ENCODE results near the gene CDC42BPB. TPM values are rescaled to one million over a fixed set of nuclear protein-coding genes. Genes with fewer than 3 reads are reported as not detected.

Gene CDC42BPB
- total RNA-seq, 2 experiments from 2014 or later: 6.4 to 7.4 TPM

DNA sequence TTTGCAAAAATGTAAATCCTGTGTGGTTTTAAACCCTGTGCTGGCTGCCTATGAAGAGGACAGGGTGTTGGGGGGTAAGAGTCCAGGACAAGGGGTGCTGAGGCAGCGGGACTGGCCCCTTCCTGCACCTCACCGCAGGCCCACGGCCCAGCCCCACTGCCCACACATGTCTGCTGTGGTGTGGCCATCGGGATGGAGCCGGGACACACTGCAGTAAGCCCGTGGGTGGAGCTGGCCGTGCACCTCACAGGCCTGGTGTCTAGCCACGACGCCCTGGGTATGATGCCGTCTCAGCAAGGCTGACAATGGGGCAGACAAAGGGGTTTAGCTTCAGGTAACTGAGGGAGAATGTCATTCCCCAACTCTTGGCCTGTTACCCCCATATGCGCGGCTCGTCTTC lies 115.3 kb downstream of the CDC42BPB start:
- Mint-ChIP-seq H3K27ac (no peak overlapping the region), H3K27me3 (no peaks in the 10 kb centered on the region), H3K4me1 (ENCODE audit: low read depth) (peaks cover 6% of the 10 kb centered on the region), H3K4me3 (no peak overlapping the region), H3K36me3 (no peaks in the 10 kb centered on the region), H3K9me3 (no peaks in the 10 kb centered on the region)
- POLR2A ChIA-PET: no interaction called here
- DNase-seq: no peak
- intact Hi-C loops (cut with micrococcal nuclease): no loop called here
- CTCF ChIA-PET: no interaction called here

DNA sequence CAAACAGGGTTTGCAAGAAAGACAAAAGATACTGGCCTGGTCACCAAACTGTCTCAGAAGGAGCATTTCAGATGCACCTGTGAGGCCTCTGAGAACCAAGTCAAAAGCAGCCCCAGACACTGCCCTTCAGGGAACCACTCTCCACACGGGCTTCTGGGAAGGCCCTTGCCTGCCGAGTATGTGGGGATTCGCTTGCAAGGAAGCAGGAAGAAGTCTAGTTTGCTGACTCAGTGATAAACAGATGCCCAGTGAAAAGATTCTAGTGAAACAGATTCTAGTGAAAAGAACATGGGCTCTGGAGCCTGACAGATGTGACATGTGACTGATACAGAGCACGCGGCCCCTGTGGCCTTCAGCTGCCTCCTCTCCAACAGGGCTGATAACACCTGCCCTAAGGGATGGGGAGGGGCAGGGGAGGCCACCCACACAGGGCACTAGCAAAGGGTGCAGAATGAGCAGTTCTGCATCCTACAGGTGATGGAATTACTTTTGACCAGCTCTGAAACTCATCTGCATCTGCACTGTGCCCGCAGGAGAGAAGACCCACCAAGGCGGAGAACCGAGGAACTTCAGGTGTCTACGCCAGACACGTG lies 115.8 kb downstream of the CDC42BPB start:
- Mint-ChIP-seq H3K27me3 (no peaks in the 10 kb centered on the region), H3K4me1 (ENCODE audit: low read depth) (peaks cover 2% of the 10 kb centered on the region), H3K36me3 (no peaks in the 10 kb centered on the region), H3K9me3 (no peaks in the 10 kb centered on the region), H3K4me3 (no peak overlapping the region), H3K27ac (no peak overlapping the region)
- CTCF ChIA-PET: no interaction called here
- POLR2A ChIA-PET: no interaction called here
- intact Hi-C loops (cut with micrococcal nuclease): no loop called here
- DNase-seq: no peak

DNA sequence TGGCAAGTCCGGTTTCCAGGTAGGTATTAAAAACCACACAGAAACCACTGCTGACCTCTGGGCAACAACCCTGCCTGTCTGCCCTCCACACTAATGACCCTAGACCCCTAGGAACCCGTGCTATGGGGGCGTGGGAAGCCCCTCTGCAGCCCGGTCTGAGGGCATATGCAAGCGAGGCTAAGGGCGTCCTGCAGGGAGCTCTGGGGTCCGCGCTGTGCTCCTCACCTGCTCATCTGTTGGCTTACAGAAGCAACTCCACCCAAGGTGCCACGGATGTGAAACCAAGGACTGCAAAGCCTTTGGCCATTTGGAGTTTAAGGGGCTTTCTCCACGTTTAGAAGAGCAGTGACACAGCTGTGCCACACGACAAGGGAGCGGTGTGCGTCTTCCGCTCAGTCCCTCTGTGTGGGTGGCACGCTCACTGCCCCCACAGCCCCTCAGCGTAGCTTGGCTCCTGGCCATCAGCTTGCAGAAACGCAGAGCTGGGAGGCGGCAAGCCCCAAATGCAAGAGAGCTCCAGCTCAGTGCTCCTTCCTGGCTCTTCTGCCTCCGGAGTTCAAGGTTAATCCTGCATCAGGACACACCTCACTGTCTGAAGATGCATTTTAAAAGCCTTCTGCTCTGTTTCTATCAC lies 116.5 kb downstream of the CDC42BPB start:
- Mint-ChIP-seq H3K9me3 (no peaks in the 10 kb centered on the region), H3K4me1 (ENCODE audit: low read depth) (no peaks in the 10 kb centered on the region), H3K4me3 (no peak overlapping the region), H3K36me3 (no peaks in the 10 kb centered on the region), H3K27me3 (no peaks in the 10 kb centered on the region), H3K27ac (no peak overlapping the region)
- intact Hi-C loops (cut with micrococcal nuclease): no loop called here
- DNase-seq: no peak
- ChIA-PET POLR2A (no interaction called here), CTCF (no interaction called here)

DNA sequence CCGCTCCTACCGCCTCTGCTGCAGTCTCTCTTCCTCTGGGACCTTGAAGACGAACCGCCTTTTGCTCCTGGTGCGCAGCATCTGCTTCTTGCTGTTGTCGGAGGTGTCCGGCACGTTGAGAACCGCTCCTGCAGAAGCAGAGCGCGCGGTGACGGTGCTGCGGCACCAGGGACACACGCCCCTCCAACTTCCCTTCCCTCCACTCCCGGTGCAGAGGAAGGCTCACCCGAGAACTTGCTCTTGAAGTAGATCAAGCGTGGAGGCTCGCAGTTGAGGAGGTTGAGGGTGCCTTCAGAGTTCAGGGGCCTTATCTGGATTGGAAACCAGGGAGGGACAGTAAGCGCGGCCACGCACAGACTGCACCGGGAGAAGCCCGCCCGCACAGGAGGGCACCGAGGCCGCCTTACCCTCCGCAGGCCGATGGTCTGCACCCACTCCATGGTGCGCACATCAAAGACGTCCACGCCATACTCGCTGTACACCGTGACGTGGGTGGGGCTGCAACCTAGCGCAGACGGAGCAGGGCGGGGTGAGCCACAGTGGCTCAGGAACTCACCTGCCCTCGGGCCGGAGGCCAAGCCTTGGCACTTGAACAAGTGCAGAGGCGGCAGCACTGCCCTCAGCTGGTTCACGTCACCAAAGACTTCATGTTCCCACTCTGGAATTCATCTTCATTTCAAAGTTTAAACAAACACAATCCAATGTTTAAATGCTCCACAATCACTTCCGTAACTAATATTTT lies 117.4 kb downstream of the CDC42BPB start:
- no peak overlapping the region for H3K4me3 Mint-ChIP-seq
- POLR2A ChIA-PET: no interaction called here

DNA sequence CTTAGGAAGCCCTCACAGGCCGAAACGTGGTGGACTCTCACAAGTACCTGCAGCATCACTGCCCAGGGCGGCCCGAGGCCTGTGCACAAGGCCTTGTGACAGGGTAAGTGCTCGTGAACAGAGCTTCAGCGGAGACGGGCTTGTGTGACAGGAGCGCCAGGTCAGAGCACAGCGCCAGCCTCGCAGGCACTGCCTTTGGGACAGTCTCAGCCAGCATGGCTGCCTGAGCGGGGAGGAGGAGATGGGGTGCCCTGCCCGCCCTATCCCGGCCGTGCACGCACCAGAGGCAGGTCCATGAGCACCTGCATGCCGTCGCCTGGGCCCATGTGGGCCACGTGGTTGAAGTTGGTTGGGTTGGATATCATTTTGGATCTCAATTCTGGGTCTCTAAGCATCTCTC lies 118.0 kb downstream of the CDC42BPB start:
- ChIA-PET POLR2A (no interaction called here), CTCF (interaction anchor here (0.7 kb wide), 1 partner anchor 244 kb away, joined by 3 read pairs; no protein-coding TSS in a partner anchor)
- intact Hi-C loops (cut with micrococcal nuclease): no loop called here
- no peaks in the 10 kb centered on the region for H3K36me3 Mint-ChIP-seq
- H3K27ac Mint-ChIP-seq: no peak overlapping the region
- no peaks in the 10 kb centered on the region for H3K27me3 Mint-ChIP-seq
- no peaks in the 10 kb centered on the region for H3K9me3 Mint-ChIP-seq
- no peak for DNase-seq
- no peaks in the 10 kb centered on the region for H3K4me1 Mint-ChIP-seq (ENCODE audit: low read depth)
- H3K4me3 Mint-ChIP-seq: no peak overlapping the region

More for the DNA sequence above, 117.4 kb downstream of the CDC42BPB start:
- H3K27ac Mint-ChIP-seq: no peak overlapping the region
- H3K9me3 Mint-ChIP-seq: no peaks in the 10 kb centered on the region
- CTCF ChIA-PET: no interaction called here
- H3K4me1 Mint-ChIP-seq (ENCODE audit: low read depth): no peaks in the 10 kb centered on the region
- intact Hi-C loops (cut with micrococcal nuclease): no loop called here
- H3K27me3 Mint-ChIP-seq: no peaks in the 10 kb centered on the region
- no peak for DNase-seq
- no peaks in the 10 kb centered on the region for H3K36me3 Mint-ChIP-seq

DNA sequence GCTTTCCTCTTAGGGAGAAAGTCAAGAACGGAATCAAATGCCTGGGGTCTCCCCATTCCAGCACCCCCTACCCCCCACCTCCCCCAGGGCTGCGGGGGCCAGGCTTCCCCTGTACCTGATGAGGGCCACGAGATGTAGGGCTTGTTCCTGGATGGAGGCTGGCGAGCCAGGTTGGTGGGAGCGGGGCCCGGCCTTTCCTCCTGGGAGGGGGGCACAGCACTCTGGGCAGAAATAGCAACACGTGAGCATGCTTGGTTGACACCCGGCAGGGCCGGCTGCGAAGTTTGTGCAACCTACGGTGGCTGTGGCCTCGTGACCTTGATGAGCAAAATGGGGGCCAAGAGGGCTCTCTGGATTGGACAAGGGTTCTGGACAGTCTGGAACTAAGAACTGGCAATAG lies 119.2 kb downstream of the CDC42BPB start:
- H3K4me3 Mint-ChIP-seq: no peak overlapping the region
- H3K27ac Mint-ChIP-seq: no peak overlapping the region
- intact Hi-C loops (cut with micrococcal nuclease): no loop called here
- no peak for DNase-seq
- no peaks in the 10 kb centered on the region for H3K27me3 Mint-ChIP-seq
- ChIA-PET POLR2A (no interaction called here), CTCF (no interaction called here)
- H3K9me3 Mint-ChIP-seq: no peaks in the 10 kb centered on the region
- no peaks in the 10 kb centered on the region for H3K36me3 Mint-ChIP-seq
- H3K4me1 Mint-ChIP-seq (ENCODE audit: low read depth): no peaks in the 10 kb centered on the region

DNA sequence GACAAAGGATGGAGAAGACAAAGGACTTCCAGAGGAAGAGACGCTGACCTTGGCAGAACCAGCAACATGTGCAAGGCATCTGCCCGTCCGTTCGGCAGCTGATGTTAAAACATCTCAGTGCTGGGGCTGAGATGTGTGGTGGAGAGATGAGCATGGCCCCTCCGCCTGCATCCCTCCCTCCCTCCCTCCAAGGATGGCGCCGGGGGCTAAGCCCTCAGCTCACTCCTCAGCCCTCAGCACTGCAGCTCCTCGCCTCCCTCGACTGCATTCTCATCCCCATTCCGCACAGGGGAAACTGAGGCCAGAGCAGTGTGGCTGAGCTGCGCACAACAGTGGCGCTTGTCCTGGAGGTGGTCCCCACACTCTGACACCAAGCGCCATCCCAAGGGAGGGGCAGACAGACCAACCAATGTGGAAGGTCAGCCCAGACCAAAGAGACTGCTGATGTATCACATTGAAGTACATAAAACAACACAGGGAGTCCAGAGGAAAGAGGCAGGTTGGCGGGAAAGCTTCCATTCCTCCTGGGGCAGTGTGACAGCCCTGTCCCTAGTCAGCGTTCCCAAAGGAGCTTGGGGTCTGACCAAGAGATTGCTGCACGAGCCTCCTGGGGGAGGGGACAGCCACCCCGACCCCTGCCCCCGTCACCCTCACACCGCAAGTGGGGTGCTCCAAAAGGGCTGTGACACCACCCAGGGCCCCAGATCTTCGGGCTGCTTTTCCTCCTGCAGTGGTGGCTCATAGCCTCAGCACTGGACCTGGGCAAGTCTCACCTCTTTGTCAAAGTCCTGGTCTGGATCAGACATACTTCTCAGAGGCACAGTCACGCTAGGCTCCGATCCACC lies 119.8 kb downstream of the CDC42BPB start:
- intact Hi-C loops (cut with micrococcal nuclease): no loop called here
- Mint-ChIP-seq H3K9me3 (no peaks in the 10 kb centered on the region), H3K27ac (no peak overlapping the region), H3K27me3 (no peaks in the 10 kb centered on the region), H3K36me3 (no peaks in the 10 kb centered on the region), H3K4me3 (no peak overlapping the region), H3K4me1 (ENCODE audit: low read depth) (no peaks in the 10 kb centered on the region)
- no peak for DNase-seq
- POLR2A ChIA-PET: no interaction called here
- CTCF ChIA-PET: no interaction called here

DNA sequence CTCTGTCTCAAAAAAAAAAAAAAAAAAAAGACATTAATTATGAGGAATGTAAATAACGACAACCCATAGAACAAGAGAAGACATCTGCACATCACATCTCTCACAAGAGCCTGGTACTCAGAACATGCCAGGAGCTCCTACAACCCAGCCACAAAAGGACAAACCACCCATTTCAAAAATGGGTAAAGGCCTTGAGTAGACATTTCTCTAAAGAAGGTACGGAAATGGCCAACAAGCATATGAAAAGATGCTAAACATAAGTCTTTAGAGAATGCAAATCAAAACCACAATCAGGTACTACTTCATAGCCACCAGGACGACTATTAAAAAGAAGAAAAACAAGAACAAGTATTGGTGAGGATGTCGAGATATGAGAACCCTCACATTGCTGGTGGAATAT lies 121.6 kb downstream of the CDC42BPB start:
- no peaks in the 10 kb centered on the region for H3K4me1 Mint-ChIP-seq (ENCODE audit: low read depth)
- peaks cover 6% of the 10 kb centered on the region for H3K27me3 Mint-ChIP-seq
- no peak overlapping the region for H3K4me3 Mint-ChIP-seq
- DNase-seq: no peak
- H3K36me3 Mint-ChIP-seq: no peaks in the 10 kb centered on the region
- intact Hi-C loops (cut with micrococcal nuclease): no loop called here
- ChIA-PET POLR2A (interaction anchor here (0.6 kb wide), 1 partner anchor 194 kb away, joined by 4 read pairs; no protein-coding TSS in a partner anchor), CTCF (interaction anchor here (1.3 kb wide), 1 partner anchor 241 kb away, joined by 4 read pairs; no protein-coding TSS in a partner anchor)
- H3K27ac Mint-ChIP-seq: no peak overlapping the region
- H3K9me3 Mint-ChIP-seq: no peaks in the 10 kb centered on the region

DNA sequence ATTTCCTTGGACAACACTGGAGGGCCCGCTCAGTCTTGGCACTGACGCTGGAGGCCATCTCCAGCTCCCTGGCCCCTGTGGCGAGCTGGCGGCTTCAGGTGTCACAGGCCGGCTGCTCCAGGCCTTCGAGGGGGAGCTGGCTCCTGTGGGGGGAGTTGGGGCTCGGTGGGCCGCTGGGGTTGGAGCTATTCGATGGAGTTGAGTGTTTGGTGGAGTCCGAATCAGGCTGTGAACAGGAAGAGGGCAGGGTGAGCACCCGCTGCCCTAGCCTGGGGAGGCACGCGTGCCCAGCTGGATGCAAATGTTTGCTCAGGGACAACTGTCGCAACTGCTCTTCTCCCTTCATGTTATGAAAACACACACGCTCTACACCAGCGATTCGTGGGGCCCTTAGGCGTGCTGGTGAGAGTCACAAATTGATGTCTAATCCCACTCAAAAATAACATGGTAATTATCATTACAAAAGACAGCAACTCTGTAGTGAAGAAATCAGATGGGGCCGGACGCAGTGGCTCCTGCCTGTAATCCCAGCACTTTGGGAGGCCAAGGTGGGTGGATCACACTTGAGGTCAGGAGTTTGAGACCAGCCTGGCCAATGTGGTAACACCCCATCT lies 123.6 kb downstream of the CDC42BPB start:
- Mint-ChIP-seq H3K9me3 (no peaks in the 10 kb centered on the region), H3K4me1 (ENCODE audit: low read depth) (peaks cover 3% of the 10 kb centered on the region), H3K27me3 (peaks cover 7% of the 10 kb centered on the region), H3K27ac (no peak overlapping the region), H3K36me3 (no peaks in the 10 kb centered on the region), H3K4me3 (no peak overlapping the region)
- no peak for DNase-seq
- ChIA-PET POLR2A (no interaction called here), CTCF (no interaction called here)
- intact Hi-C loops (cut with micrococcal nuclease): no loop called here

DNA sequence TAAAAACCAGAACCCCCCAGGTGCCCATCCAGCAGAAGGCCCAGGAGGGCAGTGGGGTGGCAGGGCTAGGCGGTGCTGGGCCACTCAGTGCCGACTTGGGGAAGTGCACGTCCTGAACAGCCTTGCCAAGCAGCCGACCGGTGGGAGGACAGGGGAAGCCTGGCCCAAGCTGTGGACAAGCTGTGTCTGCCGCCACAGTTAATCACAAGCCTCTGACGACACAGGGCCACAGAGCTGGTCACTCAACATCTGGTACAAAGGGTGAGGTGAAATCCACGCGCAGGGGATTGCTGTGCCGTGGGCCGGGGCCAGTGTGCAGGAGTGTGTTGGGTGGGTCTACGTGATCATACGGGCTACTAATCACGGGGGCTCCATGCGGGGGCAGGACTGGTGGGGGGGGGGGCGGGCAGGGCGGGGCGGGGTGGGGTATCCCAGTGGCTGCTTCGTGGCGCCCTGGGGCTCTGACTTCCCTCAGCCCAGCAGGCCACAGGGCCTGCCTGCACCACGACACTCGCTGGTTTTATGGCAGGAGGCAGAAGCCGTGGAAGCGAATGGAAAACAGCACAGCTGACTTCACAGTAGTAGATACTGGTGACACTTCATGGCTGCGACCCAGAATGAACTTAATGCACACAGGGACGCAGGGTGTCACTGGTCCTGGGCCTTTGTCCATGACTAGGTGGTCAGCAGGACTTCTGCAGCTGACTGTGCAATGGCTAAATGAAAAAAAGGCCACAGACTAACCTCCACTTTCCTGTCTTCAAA lies 124.7 kb downstream of the CDC42BPB start:
- POLR2A ChIA-PET: no interaction called here
- intact Hi-C loops (cut with micrococcal nuclease): no loop called here
- H3K27ac Mint-ChIP-seq: no peak overlapping the region

DNA sequence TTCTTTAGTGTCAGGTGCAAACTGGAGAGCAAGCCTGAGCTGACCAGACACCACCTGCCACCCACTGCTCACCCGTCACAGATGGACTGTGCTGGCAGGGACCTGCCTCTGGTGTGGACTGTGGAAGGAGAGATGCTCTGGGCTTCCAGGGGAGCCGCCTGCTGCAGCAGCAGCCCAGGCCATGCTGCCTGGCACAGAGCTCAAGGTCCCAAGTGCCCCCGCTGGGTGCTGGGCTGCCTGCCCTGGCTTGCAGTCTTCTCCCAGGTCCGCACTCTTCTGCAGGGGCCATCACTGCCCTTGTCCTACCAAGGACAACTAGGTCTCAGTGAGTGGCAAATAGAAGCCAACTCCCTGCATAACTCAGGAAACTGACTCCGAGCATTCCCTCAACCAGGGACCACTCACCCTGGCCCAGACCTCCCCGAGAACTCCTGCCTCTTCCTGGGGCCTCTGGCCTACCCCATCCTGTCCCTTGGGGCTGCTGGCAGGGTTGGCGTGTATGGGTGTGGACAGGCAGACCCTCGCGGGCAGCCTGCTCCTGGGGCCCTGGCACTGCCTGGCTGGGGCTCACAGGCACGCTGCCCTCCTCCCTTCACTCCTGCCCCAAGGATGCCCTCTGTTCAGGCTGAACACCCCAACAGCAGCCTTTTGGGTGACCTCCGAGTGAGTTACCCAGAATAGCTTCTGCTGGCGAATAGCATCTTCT lies 125.6 kb downstream of the CDC42BPB start:
- no peak overlapping the region for H3K4me3 Mint-ChIP-seq
- peaks cover 10% of the 10 kb centered on the region for H3K4me1 Mint-ChIP-seq (ENCODE audit: low read depth)
- intact Hi-C loops (cut with micrococcal nuclease): no loop called here
- H3K9me3 Mint-ChIP-seq: no peaks in the 10 kb centered on the region
- H3K27me3 Mint-ChIP-seq: peaks cover 14% of the 10 kb centered on the region
- H3K36me3 Mint-ChIP-seq: no peaks in the 10 kb centered on the region
- ChIA-PET POLR2A (no interaction called here), CTCF (interaction anchor here (0.6 to 1.5 kb wide), 2 partner anchors 237 to 238 kb away, joined by 3 to 5 read pairs; no protein-coding TSS in a partner anchor)
- DNase-seq: no peak
- H3K27ac Mint-ChIP-seq: no peak overlapping the region

More for the DNA sequence above, 124.7 kb downstream of the CDC42BPB start:
- CTCF ChIA-PET: interaction anchor here (0.6 kb wide), 1 partner anchor 239 kb away, joined by 3 read pairs; no protein-coding TSS in a partner anchor
- Mint-ChIP-seq H3K4me1 (ENCODE audit: low read depth) (peaks cover 10% of the 10 kb centered on the region), H3K27me3 (peaks cover 10% of the 10 kb centered on the region), H3K36me3 (no peaks in the 10 kb centered on the region), H3K9me3 (no peaks in the 10 kb centered on the region), H3K4me3 (no peak overlapping the region)
- no peak for DNase-seq

All from activated CD4-positive, alpha-beta memory T cell treated with anti-CD3 and anti-CD28 coated beads for 36 hours (primary cell).